ENCODE results near the gene FADS6. TPM values are rescaled to one million over a fixed set of nuclear protein-coding genes. Genes with fewer than 3 reads are reported as not detected.
A peak's percentile ranks its signal among the peaks of the same experiment; 100 is the strongest.

FADS6 gene
- total RNA-seq, 1 experiment from 2014 or later, result not detected

DNA sequence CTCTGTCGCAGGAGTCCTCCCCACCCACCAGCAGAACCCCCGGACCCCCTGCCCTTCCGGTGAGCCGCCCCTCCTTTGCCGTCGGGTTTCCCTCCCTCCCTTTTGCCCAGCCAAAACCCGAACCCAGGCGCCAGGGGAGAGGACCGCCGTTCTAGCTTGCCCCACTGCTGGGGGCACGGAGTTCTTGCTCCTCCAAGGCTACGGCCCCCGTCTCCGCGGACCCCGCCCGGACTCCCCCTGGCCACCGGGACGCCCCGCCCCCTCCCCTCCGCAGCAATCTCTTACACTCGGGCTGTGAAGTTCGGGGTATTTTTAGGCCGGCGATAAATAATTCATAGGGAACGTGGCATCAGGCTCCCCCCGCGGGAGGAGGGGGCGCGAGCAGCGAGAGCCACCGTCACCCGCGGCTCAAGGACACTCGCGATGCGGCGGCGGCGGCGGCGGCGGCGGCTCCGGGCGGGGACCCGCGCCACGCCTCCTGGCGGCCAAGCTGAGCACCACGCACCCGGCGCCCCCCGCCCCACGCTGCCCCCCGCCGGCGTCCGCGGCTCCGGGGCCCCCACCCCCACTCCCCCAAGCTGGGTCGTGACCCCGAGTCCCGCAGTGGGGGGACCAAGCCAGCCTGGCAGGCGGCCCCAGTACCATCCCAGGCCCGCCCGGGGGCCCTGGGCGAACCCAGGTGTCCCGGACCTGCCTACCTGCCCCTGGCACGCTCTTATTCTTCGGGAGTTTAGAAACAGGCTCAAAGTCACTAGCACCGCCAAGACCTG is 33.8 kb downstream of the FADS6 start, which contains the start of gene GRIN2C:
Gene GRIN2C (minus strand): TSS at position 427 of the 770 bp plus-strand sequence. CDS start 4,793 bp downstream, outside the sequence.
- in situ Hi-C loops (cut with HindIII; ENCODE audit: low sequenced_read_pairs), result no loop called here
- no peak for DNase-seq (ENCODE audit: low spot score)

DNA sequence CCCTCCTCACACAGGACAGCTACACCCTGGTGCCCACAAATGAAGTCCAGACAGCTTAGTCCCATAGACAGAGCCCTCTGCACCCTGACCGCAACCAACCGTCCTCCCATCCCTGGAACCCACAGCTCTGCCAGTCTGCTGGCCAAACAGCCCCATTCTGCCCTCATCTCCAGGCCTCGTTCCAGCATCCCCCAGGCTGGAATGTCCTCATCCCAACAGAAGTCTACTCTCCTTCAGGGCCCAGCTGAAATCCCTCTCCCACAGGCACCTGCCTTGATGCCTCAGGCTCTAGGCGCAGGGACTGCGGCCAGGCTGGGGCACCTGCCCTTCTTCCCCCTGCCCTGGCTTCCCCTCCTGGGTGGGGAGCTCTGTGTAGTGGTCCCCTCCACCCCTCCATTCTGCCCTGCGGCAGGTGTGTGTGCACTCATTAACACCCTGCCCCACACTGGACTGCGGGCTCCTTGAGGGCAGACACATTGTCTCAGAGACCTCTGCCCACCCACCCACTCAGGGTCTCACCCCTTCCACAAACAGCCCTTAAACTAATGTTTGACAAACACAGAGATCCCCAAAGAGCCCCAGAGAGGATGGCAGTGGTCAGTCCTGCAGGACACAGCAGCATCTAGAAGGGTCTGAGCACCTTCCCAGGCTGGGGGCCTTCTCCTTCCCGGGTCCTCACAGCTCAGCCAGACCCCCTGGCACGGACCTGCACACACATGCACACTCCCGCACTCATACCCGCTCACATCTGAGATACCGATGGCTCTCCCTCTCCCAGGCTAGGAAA is 34.6 kb downstream of the FADS6 start:
- in situ Hi-C loops (cut with HindIII; ENCODE audit: low sequenced_read_pairs), result no loop called here
- peak; percentile 73 for DNase-seq (ENCODE audit: low spot score)

DNA sequence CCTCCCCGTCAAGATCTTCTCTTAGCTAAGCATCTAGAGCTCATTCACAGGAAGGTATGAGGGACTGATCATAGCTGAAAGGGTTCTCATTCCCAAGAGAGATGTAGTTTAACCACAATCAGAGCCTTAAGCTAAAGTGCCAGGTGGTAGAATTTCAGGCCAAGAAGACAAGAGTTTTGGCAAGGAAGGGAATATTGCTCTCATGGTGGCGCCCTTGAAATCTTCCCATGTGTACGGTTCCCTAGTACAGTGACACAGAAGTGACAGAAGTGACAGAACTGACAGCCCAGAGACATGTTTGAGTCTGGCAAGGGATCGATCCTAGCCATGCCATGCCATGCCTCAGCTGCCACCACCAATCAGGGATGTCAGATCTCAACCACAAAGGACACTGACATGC is 36.2 kb downstream of the FADS6 start:
- in situ Hi-C loops (cut with HindIII; ENCODE audit: low sequenced_read_pairs), result no loop called here
- DNase-seq (ENCODE audit: low spot score), result peak; percentile 61

DNA sequence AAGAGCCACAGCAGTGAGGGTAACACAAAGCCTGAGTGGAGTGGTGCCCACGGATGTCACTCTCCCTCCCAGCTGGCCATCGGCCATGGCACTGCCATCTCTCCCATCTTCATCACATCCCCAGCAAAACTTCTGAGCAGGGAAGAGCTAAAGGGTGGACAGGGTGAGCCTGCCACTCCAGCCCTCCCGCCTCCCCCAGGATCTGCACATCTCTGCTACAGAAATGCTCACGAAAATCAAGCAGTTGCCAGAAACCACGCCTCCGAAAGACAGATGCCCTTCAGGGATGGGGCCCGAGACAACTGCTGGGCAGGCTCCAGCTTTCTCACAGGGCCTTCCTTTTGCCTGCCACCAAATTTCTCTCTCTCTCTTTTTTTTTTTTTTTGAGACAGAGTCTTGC is 37.3 kb downstream of the FADS6 start:
- peak; percentile 88 for DNase-seq (ENCODE audit: low spot score)
- in situ Hi-C loops (cut with HindIII; ENCODE audit: low sequenced_read_pairs), result no loop called here

DNA sequence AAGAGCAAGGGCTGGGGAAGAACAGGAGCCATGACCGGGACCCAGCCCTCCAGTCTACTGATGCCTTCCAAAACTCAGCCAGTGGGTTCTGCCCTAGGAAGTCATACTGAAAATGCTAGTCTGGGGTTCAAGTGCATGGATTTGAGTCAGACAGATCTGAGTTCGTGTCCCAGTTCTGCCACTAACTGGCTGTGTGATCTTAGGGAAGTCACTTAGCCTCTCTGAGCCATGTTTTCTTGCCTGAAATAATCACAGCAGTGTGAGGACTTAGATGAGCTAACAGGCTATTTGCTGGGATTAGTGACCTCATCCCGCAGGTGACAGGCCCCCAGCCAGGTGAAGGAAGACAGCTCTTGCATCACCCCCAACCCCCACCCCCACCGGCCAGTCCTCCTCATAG is 38.1 kb downstream of the FADS6 start:
- no peak for DNase-seq (ENCODE audit: low spot score)
- in situ Hi-C loops (cut with HindIII; ENCODE audit: low sequenced_read_pairs), result no loop called here

DNA sequence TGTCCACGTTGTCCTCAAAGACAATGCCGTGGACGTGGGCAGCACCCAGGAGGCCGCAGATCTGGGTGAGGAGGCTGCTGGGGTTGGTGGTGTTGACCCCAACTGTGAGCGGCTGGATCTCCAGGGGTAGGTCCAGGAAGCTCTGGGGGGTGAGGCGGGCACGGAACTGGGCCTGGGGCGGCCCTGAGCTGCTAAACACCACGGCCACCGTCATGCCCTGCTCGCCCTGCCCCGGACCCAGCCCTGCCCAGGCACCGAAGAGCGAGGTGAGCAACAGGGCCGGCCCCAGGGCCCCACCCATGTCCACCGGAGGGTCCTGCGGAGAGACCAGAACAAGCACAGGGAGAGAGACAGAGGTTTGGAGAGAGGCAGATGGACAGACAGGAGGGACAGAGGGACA is 38.6 kb downstream of the FADS6 start:
- in situ Hi-C loops (cut with HindIII; ENCODE audit: low sequenced_read_pairs), result no loop called here
- DNase-seq (ENCODE audit: low spot score), result no peak

DNA sequence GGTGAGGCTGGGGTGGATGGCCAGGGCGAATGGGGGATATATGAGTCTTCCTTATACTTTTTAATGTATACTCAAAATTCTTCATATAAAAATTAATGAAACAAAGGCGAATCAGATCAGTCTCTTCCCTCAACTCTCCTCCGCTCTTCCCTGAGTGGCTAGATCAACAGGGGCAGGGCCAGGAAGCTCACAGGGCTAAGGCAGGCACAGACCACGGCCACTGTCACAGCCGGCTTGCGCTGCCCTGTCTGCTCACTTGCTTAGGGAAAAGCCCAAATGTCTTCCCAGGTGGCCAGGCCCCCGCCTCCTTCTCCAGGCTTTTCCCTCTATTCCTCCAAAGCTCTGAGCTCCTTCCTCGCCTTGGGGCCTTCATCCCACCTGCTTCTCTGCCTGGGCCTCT is 39.8 kb downstream of the FADS6 start:
- peak; percentile 82 for DNase-seq (ENCODE audit: low spot score)
- in situ Hi-C loops (cut with HindIII; ENCODE audit: low sequenced_read_pairs), result no loop called here

DNA sequence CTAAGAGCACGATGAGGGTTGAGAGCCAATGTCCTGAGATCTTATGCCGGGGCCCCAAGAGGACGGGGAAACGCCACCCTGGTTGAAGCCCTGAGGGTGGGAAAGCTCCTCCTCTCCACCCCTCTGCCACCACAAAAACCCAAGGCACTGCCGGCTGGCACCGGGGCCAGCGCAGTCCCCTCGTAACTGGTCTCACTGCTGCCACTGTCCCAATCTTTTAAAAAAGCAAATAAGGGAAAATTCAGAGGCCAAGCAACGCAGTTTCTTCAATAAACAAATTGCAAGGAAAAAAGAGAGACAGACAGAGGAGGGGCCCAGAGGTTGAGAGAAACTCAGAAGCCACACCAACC is 40.4 kb downstream of the FADS6 start:
- no peak for DNase-seq (ENCODE audit: low spot score)
- in situ Hi-C loops (cut with HindIII; ENCODE audit: low sequenced_read_pairs), result no loop called here

DNA sequence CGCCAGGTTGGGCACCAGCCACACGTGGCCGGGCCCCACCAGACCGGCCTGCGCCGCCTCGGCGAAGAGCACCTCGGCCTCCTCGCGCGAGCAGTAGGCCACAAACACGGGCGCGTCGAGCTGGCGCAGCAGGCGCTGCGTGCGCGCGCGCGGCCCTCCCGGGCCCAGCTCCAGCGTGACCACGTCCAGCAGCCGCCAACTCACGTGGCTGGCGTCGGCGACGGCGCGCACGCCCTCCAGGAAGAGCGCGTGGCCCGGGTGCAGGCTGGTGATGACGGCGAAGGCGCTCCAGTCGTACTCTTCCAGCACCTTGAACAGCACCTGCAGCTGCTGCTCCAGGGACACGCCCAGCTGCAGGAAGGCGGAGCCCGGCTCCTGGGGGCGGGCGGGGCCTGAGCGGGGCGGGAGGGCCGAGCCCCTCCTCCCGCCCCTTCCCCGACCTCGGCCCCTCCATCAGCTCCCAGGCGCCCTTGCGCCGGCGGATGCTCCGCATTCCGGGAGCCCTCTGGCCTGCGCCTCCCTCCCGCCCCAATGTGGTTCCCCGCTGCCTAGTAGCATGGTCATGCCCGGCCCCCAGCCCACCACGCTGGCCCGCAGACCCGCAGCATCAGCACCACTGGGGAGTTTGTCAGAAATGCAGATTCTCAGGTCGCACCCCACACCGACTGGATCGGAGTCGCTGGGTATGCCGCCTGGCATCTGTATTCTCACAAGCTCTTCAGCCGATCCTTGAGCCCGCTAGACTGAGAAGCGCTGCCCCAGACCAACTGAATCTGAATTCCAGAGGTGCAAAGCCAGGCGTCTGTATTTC is 41.0 kb downstream of the FADS6 start:
- in situ Hi-C loops (cut with HindIII; ENCODE audit: low sequenced_read_pairs), result no loop called here
- no peak for DNase-seq (ENCODE audit: low spot score)

DNA sequence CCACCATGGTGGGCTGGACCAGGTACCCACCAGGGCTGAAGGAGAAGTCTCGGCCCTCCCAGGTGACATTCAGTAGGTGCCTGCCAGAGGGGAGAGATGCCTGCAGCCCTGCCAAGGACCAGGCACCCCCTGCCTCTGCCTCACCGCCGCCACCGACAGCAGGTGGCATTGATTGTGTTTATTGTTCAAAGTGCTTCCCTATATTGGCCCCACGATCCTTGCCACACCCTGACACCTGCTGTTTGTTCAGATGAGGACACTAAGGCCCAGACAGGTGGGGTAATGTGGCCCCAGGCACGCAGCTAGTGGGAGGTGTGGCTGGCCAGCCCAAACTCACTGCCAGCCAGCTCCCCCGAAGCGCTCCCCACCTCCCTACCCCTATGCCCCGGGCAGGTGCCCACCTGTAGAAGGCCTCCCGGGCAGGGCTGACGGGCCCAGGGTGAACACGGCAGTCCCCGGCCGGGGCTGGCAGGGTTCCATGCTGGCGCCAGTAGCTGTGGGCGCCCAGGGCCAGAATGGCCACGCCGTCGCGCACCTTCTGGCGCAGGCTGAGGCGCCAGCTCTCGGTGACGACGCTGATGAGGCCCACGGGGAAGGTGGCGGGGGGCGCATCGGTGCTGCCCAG is 41.7 kb downstream of the FADS6 start:
- in situ Hi-C loops (cut with HindIII; ENCODE audit: low sequenced_read_pairs), result no loop called here
- no peak for DNase-seq (ENCODE audit: low spot score)

DNA sequence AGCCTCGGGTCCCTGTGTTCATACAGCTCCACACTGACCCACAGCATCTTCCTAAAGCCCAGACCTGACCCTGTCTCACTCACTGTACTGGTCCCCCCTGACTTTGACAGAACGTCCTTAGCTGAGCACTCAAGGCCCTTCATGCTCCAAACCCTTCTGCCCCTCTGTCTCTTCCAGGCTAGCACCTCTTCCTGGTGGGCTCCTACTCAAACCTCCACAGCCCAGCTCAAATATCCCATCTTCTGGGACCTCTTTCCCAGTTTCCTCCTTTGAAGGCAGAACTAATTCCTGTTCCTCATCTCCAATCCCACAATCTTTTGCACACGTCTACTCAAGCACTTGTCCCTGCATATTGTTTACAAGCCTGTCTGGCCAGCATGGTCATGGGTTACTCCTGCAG is 42.5 kb downstream of the FADS6 start:
- DNase-seq (ENCODE audit: low spot score), result no peak
- in situ Hi-C loops (cut with HindIII; ENCODE audit: low sequenced_read_pairs), result no loop called here

DNA sequence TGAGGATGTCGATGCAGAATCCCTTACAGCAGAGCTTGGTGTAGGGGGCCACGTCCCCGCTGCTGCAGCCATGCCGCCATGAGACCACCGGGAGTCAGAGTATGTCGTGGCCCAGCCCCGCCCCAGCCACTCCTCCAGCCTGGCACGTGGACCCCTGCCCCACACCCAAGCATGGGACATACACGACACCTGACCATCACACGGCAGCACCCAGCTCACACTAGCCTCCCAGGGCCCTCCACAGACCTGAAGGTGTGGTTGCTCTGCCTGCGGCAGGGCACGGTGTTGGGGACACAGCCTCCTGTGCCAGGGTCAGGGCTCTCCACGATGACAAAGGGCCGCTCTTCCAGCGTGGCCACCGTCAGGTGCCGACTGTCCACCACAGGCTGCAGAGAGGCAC is 43.1 kb downstream of the FADS6 start:
- no peak for DNase-seq (ENCODE audit: low spot score)
- in situ Hi-C loops (cut with HindIII; ENCODE audit: low sequenced_read_pairs), result no loop called here

DNA sequence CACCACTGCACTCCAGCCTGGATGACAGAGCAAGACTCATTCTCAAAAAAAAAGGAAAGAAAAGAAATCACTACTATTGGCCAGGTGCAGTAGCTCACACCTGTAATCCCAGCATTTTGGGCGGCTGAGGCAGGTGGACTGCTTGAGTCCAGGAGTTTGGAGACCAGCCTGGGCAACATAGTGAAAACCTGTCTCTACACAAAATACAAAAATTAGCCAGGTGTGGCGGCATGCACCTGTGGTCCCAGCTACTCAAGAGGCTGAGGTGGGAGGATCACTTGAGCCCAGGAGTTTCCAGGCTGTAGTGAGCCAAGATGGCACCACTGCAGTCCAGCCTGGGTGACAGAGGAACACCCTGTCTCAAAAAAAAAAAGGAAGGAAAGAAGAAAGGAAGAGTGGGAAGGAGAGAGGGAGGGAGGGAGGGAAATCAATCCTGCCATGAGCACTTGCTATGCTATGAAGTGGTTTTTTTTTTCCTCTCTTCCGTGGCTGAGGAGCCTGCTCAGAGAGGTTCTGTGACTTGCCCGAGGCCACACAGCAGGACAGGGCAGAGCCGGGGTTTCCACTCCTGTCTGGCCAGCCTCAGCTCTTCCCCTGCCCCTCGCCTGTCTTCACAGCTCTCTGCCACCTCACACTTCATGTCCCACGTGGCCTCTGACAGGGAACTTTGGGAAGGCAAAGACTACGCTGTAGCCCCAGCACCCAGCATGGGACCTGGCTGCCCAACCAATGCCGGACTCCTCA is 44.6 kb downstream of the FADS6 start:
- in situ Hi-C loops (cut with HindIII; ENCODE audit: low sequenced_read_pairs), result loop anchor here (5.0 kb wide), 1 partner anchor 42 kb away; no protein-coding TSS in a partner anchor
- DNase-seq (ENCODE audit: low spot score), result no peak

DNA sequence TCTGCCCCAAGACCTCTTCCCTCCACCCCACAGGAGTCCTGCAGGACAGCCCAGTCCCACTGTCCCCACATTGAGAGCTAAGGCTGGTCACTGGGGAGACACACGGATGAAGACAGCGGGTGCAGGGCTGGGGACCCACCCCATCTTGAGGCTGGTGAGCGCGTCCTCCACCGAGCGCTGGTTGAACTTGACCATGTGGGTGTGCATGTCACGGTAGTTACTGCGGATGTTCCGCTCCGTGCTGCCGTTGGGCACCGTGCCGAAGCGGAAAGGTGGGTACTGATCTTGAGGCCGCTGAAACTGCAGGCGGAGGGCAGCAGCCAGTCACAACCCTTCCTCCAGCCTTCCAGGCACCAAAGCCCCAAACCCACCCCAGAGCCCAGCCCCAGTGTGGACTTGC is 46.8 kb downstream of the FADS6 start:
- DNase-seq (ENCODE audit: low spot score), result no peak
- in situ Hi-C loops (cut with HindIII; ENCODE audit: low sequenced_read_pairs), result loop anchor here (5.0 kb wide), 1 partner anchor 39 kb away; no protein-coding TSS in a partner anchor

DNA sequence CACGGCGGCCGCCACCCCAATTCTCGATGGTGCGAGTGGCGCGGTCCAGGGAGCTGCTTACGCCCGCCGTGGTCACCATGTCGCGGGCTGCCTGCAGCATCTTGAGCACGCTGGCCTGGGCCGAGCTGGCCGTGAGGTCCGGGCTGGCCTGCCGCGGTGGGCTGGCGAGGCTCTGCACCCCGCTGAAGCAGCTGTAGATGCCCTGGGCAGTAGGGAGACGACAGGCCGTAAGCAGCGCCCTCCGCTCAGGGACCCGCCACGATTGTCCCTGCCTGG is 50.1 kb downstream of the FADS6 start:
- DNase-seq (ENCODE audit: low spot score), result no peak
- in situ Hi-C loops (cut with HindIII; ENCODE audit: low sequenced_read_pairs), result no loop called here

DNA sequence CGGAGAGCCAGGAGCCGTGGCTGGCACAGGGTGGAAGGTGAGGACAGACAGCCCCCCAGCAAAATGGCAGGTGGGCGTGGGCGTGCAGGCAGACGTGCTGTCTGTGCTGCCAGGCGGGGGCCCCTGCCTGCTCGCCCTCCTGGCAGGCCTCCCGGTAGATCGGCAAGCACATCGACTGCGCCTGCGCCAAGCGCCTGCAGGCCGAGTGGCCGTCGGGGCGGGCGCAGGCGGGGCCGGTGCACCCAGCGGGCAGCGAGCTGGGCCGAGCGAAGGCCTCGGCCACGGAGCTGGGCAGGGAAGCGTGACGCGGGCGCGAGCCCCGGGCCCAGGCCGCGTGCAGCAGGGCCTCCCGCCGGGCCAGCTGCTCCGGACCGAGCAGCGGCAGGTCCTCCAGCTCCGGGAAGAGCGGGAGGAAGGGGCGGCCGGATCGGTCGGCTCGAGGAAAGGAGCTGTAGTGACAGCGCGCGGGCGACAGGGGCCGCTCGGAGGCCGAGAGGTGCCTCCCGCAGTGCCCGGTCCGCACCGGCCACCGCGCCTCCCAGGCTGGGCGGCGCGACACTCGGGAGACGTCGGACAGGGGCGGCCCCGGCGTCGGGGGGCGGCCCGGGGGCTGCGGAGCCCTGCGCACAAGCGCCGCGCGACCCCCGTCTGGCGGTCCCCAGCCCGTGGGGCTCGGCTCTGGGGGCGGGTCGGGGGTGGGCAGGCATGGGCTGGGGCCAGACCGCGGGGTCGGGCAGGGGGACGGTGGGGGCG is 50.7 kb downstream of the FADS6 start:
- peak; percentile 60 for DNase-seq (ENCODE audit: low spot score)
- in situ Hi-C loops (cut with HindIII; ENCODE audit: low sequenced_read_pairs), result no loop called here

DNA sequence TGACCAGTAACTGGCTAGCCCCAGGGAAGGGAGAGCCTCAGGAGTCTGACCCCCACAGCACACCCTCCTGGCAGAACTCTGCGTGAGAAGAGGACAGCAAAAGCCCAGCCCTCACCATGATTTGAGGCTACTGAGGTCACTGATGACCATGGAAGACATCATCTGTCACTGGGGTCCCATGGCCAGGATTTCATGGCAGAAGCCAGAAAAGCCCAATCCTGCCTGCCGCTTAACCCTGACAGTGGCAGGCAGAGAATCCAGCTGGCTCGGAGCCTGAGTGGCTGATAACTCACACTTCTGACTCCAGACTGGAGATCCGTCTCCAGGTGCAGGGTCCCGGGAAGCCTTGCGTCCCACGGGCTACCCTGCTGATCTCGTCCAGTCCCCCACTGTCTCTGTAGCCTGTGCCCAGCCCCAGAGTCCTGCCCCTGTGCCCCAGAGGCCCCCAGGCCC is 51.3 kb downstream of the FADS6 start:
- in situ Hi-C loops (cut with HindIII; ENCODE audit: low sequenced_read_pairs), result no loop called here
- peak; percentile 68 for DNase-seq (ENCODE audit: low spot score)

DNA sequence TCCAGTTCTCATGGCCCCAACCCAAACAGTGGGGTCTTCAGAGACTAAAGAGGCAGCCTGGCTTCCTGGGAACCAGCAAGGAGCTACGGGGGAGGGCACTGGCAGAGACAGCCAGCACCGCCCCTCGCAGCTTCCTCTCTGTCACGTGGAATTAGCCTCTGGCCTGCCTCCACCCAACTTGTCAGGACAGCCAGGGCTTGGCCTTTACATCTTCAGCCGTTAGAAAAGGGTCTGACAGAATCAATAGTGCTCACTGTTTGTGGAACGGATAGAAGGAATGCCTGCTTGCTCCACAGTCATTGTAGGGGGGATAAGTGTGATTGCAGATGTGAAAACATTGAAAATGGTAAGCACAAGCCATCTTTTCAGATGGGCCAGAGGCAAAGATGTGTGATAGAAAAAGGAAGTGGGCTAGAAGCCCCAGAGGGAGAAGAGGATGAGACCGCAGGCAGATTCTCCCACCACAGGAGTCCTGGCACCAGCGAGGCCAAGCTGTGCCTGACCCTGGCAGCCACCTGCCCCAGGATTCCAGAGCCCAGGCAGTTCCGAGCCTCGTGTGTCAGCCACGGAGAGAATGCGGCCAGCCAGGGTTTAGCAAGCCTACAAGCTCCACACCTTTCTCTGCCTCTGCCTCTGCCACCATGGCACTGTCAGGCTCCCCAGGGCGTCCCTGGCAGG is 52.3 kb downstream of the FADS6 start:
- peak; percentile 88 for DNase-seq (ENCODE audit: low spot score)
- in situ Hi-C loops (cut with HindIII; ENCODE audit: low sequenced_read_pairs), result no loop called here

Measured in G401 (cell line).